HG03378 (cell line): ENCODE data around the gene ST7L.

ENCODE experiments used
- ATAC-seq: cut with Tn5 transposase; IDR thresholded peaks from one replicate; pipeline ENCODE4 v1.9.1; 2021; ENCODE audit warnings: mild to moderate bottlenecking, moderate library complexity; ENCODE audit not compliant: unreplicated experiment

The ST7L gene

GRCh38 chr1:112618114-112618720 is 724 bp downstream of the ST7L start:
- ATAC-seq = no peak

GRCh38 chr1:112614460-112615065 is 4.4 kb downstream of the ST7L start:
- no peak for ATAC-seq

- no peak for ATAC-seq
Observed at GRCh38 chr1:112605633-112606327, 13.2 kb downstream of the ST7L start.

- no peak for ATAC-seq
Observed at GRCh38 chr1:112603541-112603940, 15.4 kb downstream of the ST7L start.

- no peak for ATAC-seq
Observed at GRCh38 chr1:112603012-112603411, 15.9 kb downstream of the ST7L start.

GRCh38 chr1:112599477-112599876 is 19.5 kb downstream of the ST7L start:
- no peak for ATAC-seq

- ATAC-seq = no peak
Observed at GRCh38 chr1:112594208-112594876, 24.6 kb downstream of the ST7L start.

- no peak for ATAC-seq
Observed at GRCh38 chr1:112589766-112590165, 29.2 kb downstream of the ST7L start.

GRCh38 chr1:112583366-112583765 is 35.6 kb downstream of the ST7L start:
- no peak for ATAC-seq

- no peak for ATAC-seq
Observed at GRCh38 chr1:112581586-112582192, 37.3 kb downstream of the ST7L start.

GRCh38 chr1:112579801-112580510 is 39.0 kb downstream of the ST7L start:
- ATAC-seq = no peak

GRCh38 chr1:112576240-112576639 is 42.7 kb downstream of the ST7L start:
- no peak for ATAC-seq

GRCh38 chr1:112575154-112575804 is 43.7 kb downstream of the ST7L start:
- ATAC-seq = no peak

GRCh38 chr1:112565800-112566199 is 53.1 kb downstream of the ST7L start:
- no peak for ATAC-seq

- ATAC-seq = no peak
Observed at GRCh38 chr1:112564081-112564480, 54.9 kb downstream of the ST7L start.

- no peak for ATAC-seq
Observed at GRCh38 chr1:112563341-112563740, 55.6 kb downstream of the ST7L start.

GRCh38 chr1:112558634-112559033 is 60.3 kb downstream of the ST7L start:
- ATAC-seq = no peak

- no peak for ATAC-seq
Observed at GRCh38 chr1:112557385-112557784, 61.6 kb downstream of the ST7L start.

GRCh38 chr1:112554411-112554810 is 64.5 kb downstream of the ST7L start:
- no peak for ATAC-seq

GRCh38 chr1:112549590-112549989 is 69.4 kb downstream of the ST7L start:
- ATAC-seq = no peak
